ENCODE data around the gene RNF7. TPM values are rescaled to one million over a fixed set of nuclear protein-coding genes. Genes with fewer than 3 reads are reported as not detected.

RNF7 gene
- 39.9 and 42.2 TPM in 2 replicates for total RNA-seq

DNA sequence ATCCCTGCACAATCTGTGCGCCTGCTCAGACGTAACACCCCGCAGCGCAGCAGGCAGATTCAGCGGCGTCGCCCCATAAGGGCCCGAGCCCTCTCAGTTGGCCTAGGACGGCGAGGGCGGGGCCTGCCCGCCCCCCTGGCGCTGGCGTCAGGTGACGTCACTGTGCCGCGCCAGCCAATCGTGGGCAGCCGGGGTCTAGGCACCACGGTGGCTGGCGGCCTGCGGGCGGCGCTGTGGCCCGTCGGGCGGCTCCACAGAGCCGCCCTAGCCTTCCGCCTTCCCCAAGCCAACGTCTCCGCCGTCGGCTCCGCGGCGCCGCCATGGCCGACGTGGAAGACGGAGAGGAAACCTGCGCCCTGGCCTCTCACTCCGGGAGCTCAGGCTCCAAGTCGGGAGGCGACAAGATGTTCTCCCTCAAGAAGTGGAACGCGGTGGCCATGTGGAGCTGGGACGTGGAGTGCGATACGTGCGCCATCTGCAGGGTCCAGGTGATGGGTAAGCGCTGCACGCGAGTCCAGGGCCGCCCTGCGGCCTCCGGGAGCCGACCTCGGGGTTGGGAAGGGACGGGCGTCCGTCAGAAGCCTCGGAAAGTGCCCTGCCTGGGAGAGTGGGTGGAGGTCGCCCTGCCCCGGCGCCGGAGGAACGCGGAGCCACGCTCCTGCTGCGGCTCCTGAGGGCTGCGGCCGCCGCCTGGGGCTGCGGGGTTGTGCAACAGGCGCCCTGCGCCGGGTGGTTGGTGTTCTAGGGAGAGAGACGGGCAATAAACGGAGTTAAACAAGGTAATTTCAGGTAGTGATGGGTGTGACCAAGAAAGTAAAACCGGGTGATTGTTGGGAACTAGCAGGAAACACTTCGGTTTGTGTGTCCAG is at the start of gene RNF7:
Gene RNF7 (plus strand): TSS at position 277 of the 869 bp plus-strand sequence. CDS start 44 bp downstream, at position 321.

DNA sequence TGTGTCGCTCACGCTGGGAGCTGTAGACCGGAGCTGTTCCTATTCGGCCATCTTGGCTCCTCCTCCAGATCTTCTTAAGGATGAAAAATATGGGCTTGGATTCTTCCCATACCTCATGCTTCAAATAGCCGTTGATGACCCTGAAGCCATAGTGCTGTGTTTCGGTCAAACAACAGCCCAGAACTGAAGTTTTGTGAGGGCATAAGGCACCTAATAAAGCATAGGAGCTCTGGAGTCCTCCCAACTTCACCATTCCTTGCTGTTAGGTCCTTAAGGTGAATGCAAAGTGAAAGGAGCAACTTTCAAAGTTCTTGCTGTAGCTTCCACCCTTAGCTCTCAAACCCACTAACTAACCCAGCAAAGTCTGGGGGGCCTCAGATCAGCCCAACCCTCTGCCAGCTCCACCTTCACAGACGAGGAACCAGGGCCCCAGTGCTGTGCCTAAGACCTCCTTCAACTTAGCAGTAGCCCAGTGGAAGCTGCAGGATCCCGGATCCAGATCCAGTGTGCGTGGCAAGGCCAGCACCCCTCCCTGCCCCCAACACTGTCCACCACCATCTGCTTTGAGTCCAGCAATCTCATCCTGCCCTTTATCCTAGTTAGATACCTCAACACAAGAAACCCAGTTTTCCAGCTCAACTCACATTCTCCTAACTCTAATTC is 25.1 kb downstream of the RNF7 start, which contains the start of gene GRK7:
Gene GRK7 (plus strand): TSS at position 321 of the 663 bp plus-strand sequence. CDS start 14,877 bp downstream, outside the sequence.

Other genes with a start within 250 kb of the RNF7 start
- gene GRK7, start 25.1 kb downstream of the RNF7 start, total RNA-seq: not detected in 2 replicates
- gene ATP1B3, start 138.3 kb downstream of the RNF7 start, total RNA-seq: 35.4 and 82.1 TPM in 2 replicates

All from tracheal epithelial cell (primary cell).